Chondrocyte (in vitro differentiated cells): Measurements from ENCODE around the gene PIP4K2B. TPM values are rescaled to one million over a fixed set of nuclear protein-coding genes. Genes with fewer than 3 reads are reported as not detected.

Experiments used
- DNase-seq: peaks from one replicate; pipeline ENCODE4 v3.0.0; 2021; ENCODE audit warnings: mixed read lengths, low spot score
- H3K27ac Mint-ChIP-seq: one replicate; pipeline ENCODE4 v1.8.0; 2021; ENCODE audit warnings: mild to moderate bottlenecking, moderate library complexity, mixed read lengths; ENCODE audit not compliant: unreplicated experiment
- H3K27me3 Mint-ChIP-seq: 2 replicates; pipeline ENCODE4 v1.8.0; 2021; ENCODE audit warnings: low read depth, mixed read lengths
- H3K36me3 Mint-ChIP-seq: 2 replicates; pipeline ENCODE4 v1.8.0; 2021; ENCODE audit warnings: low read depth, mixed read lengths
- H3K4me1 Mint-ChIP-seq: 2 replicates; pipeline ENCODE4 v1.8.0; 2021; ENCODE audit warnings: low read depth, mild to moderate bottlenecking, mixed read lengths
- H3K4me3 Mint-ChIP-seq: one replicate; pipeline ENCODE4 v1.8.0; 2021; ENCODE audit warnings: mild to moderate bottlenecking, moderate library complexity, mixed read lengths; ENCODE audit not compliant: unreplicated experiment
- H3K9me3 Mint-ChIP-seq: 2 replicates; pipeline ENCODE4 v1.8.0; 2021; ENCODE audit warnings: low read depth, mixed read lengths
- total RNA-seq: library from RNA; stranded (reverse); gene quantifications from 3 replicates; pipeline ENCODE4 v1.2.1, GENCODE V29; 2021
- TF ChIP-seq, protein P1 (sequence below): fragments of 200-600 bp; sonication (generic); IDR thresholded peaks from 2 replicates; pipeline ENCODE4 v1.5.0; 2021; ENCODE audit warnings: antibody characterized with exemption, mild to moderate bottlenecking, moderate library complexity

PIP4K2B gene
- total RNA-seq, 1 donor from 2014 or later, result 58.7 TPM

DNA sequence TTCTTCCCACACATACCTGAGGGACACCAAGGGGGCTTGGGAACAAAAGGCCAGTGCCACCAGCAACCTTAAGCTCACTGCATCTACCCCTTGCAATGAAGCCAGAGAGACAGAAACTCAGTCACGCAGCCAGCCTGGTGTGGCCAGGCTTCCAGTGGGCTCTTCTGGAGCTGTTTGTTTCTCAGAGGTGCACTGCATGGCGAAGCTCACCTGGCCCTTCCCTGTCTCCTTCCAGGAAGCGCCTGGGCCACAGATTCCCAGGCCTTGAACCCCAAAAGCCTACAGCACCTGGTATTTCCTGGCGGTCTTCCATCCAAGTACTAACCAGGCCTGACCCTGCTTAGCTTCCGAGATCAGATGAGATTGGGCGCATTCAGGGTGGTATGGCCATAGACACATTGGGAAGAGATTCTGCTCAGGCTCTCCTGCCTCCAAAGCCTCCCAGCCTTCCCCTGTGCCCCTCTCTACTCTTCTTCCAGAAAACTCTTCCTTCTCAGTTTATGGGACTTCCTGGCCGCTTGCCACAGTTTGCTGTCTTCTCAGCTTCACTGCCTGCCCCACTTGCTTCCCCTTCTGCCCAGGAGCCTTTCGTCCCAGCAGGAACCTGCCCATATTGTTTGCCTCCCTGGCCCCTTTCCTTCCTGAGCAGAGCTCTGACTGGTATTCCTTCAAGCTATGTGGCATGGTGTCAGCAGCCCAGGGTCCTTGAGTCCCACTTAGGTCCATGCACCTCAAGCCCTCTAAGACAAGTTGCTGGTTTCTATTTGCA, 67.6 kb downstream of the PIP4K2B start:
- Mint-ChIP-seq H3K36me3 (peaks cover 7% of the 10 kb centered on the region), H3K4me3 (no peak overlapping the region), H3K4me1 (peaks cover 31% of the 10 kb centered on the region), H3K9me3 (no peaks in the 10 kb centered on the region), H3K27ac (peak overlapping the region; percentile 97), H3K27me3 (no peaks in the 10 kb centered on the region)
- TF ChIP-seq, protein P1, sequence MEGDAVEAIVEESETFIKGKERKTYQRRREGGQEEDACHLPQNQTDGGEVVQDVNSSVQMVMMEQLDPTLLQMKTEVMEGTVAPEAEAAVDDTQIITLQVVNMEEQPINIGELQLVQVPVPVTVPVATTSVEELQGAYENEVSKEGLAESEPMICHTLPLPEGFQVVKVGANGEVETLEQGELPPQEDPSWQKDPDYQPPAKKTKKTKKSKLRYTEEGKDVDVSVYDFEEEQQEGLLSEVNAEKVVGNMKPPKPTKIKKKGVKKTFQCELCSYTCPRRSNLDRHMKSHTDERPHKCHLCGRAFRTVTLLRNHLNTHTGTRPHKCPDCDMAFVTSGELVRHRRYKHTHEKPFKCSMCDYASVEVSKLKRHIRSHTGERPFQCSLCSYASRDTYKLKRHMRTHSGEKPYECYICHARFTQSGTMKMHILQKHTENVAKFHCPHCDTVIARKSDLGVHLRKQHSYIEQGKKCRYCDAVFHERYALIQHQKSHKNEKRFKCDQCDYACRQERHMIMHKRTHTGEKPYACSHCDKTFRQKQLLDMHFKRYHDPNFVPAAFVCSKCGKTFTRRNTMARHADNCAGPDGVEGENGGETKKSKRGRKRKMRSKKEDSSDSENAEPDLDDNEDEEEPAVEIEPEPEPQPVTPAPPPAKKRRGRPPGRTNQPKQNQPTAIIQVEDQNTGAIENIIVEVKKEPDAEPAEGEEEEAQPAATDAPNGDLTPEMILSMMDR, result no peak
- no peak for DNase-seq

DNA sequence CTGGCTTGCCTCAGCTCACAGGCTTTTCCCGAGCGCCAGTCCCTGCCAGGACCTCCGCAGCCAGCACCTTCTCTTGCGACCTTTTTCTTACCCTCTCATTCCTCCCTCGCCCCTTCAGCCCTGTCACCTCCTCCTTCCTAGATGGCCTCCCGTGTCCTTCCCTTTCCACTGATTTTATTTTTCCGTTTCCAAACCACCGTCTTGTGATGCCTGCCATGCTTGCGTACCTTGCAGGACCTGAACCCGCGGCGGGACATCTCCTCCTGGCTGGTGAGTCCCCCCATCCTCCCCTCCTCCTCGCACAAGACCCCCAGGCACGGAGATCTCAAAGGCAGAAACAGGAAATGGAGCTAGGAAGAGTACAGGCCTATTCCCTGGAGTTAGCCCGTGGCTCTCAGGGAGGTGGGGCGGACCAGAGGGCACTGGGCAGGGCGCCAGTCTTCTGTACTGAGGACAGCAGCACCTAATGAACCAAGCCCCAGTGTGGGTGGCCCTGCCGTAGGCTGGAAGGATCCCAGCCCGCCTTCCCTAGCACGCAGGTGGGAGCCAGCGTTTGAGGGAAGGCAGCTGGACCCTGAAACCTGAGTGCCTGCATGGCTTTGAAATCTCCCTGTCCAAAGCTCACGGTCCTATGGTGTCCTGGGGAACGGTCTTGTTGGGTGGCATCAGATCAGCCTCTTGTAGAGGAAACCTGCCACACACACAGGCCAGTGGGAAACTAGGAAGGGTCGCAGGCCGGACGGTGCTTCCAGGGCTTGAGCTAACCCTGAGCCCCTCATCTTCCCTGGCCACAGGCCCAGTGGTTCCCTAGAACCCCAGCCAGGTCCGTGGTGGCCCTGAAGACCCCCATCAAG, 68.6 kb downstream of the PIP4K2B start:
- H3K27ac Mint-ChIP-seq, result peak overlapping the region; percentile 97

DNA sequence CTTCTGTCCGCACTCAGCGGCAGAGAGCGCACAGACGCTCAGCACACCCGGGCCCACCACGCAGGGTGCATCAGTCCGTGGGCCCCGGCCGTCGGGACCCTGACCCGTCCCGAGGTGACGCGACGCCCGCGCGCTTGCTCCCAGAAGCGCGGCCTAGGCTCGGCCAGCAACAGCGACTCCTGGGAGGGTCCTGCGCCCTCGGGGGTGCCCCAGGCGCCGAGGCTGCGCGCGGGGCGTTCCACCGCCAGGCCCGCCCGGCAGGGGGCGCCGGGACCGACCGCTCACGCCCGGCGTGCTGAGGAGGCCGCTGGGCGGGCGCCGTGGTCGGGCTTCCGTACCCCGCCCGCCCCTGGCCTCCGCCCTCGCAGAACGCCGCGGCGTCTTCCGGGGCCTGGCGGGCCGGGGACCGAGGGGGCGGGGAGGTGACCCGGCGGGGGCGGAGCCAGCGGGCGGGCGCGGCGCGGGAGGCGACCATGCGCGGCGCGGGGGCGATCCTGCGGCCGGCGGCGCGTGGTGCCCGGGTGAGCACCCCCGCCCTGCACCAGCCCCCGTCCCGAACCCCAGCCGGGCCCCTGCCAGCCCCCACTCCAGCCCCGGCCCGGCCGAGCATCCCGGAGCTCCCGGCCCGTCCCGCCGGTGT, 69.3 kb downstream of the PIP4K2B start, which contains the start of gene CISD3:
TSS of gene CISD3 (plus strand) at position 456 of the 640 bp plus-strand sequence. CDS start at position 474, 18 bp downstream.
- TF ChIP-seq, protein P1, result peak; percentile 83
- Mint-ChIP-seq H3K27me3 (no peaks in the 10 kb centered on the region), H3K4me3 (peak within 1 kb of the TSS; percentile 97), H3K9me3 (no peaks in the 10 kb centered on the region), H3K36me3 (peaks cover 4% of the 10 kb centered on the region), H3K4me1 (peaks cover 25% of the 10 kb centered on the region), H3K27ac (peak within 1 kb of the TSS; percentile 97)
- DNase-seq, result no peak

More for the DNA sequence above, 68.6 kb downstream of the PIP4K2B start:
- no peak for DNase-seq
- Mint-ChIP-seq H3K36me3 (peaks cover 7% of the 10 kb centered on the region), H3K27me3 (no peaks in the 10 kb centered on the region), H3K9me3 (no peaks in the 10 kb centered on the region), H3K4me1 (peaks cover 31% of the 10 kb centered on the region), H3K4me3 (peak overlapping the region; percentile 97)
- TF ChIP-seq, protein P1, result no peak

DNA sequence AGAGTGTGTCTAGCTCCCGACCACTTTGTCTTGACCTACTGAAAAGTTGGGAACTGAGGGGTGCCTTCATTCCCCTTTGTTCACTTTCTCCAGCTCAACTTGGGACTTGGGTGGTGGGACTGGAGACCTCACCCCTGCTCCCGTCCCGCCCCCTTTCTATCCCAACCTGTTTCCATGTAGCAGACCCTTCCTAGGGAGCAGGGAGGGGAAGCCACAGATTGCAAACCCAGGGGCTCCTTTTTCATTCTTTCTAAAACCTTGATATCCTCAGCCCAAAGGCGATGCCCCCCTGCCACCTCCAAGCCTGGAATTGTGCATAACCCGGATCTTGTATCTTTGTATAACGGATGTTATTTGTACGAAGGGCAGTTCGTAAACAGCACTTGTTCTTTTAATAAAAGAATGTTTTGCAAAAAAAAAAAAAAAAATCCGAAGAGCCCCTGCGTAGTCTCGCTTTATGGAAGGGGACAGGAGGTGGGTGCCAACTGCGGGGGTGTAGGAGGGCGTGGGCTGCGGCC, 69.9 kb downstream of the PIP4K2B start:
- Mint-ChIP-seq H3K27ac (peak overlapping the region; percentile 36), H3K4me1 (peaks cover 28% of the 10 kb centered on the region), H3K4me3 (peak overlapping the region; percentile 63), H3K9me3 (no peaks in the 10 kb centered on the region), H3K27me3 (no peaks in the 10 kb centered on the region), H3K36me3 (peaks cover 3% of the 10 kb centered on the region)
- no peak for DNase-seq
- TF ChIP-seq, protein P1, result no peak
